Large intestine (tissue), 3 donors: ENCODE measurements around the gene WDR20. TPM values are rescaled to one million over a fixed set of nuclear protein-coding genes. Genes with fewer than 3 reads are reported as not detected.

ENCODE experiments used
- DNase-seq, 2 donors: peaks; one replicate each; pipeline versions ENCODE4 v3.0.0 to v3.0.0-alpha.2; 2013
- H3K27ac ChIP-seq: one replicate; pipeline ENCODE4 v1.5.1; 2013; ENCODE audit warnings: low read length
- H3K27me3 ChIP-seq: 2 replicates; pipeline ENCODE4 v1.6.1; 2013; ENCODE audit warnings: low read length; ENCODE audit not compliant: control insufficient read depth, insufficient read depth
- H3K36me3 ChIP-seq: 2 replicates; pipeline ENCODE4 v1.6.1; 2013; ENCODE audit warnings: low read length; ENCODE audit not compliant: control insufficient read depth, insufficient read depth
- H3K4me1 ChIP-seq: one replicate; pipeline ENCODE4 v1.6.1; 2013; ENCODE audit warnings: low read length; ENCODE audit not compliant: control insufficient read depth, insufficient read depth
- H3K4me3 ChIP-seq: one replicate; pipeline ENCODE4 v1.5.1; 2013; ENCODE audit warnings: low read length
- H3K9me3 ChIP-seq: one replicate; pipeline ENCODE4 v1.6.1; 2013; ENCODE audit warnings: mild to moderate bottlenecking, low read depth, low read length, moderate library complexity; ENCODE audit not compliant: control insufficient read depth
- WGBS: methylation state at CpG from one replicate; pipeline ENCODE4 v1.1.5; 2013; ENCODE audit warnings: low lambda C conversion rate; ENCODE audit not compliant: insufficient coverage; 5-methylcytosine and 5-hydroxymethylcytosine counted together
- polyA plus RNA-seq: library from polyadenylated mRNA; unstranded; fragments of 120-200 nt; gene quantifications from one replicate; pipeline ENCODE4 v1.2.1, GENCODE V29; 2013

The WDR20 gene
- polyA plus RNA-seq, 1 donor = 27.1 TPM

GRCh38 chr14:102206918-102207317 lies 67.2 kb downstream of the WDR20 start:
- DNase-seq = no peak
- WGBS = 100% methylated on average over 3 of the region's 8 CpGs
- Histone ChIP-seq H3K36me3 (peaks cover 68% of the 10 kb centered on the region), H3K27ac (no peak overlapping the region), H3K4me1 (no peaks in the 10 kb centered on the region), H3K27me3 (no peaks in the 10 kb centered on the region), H3K9me3 (no peaks in the 10 kb centered on the region), H3K4me3 (no peak overlapping the region)

DNA sequence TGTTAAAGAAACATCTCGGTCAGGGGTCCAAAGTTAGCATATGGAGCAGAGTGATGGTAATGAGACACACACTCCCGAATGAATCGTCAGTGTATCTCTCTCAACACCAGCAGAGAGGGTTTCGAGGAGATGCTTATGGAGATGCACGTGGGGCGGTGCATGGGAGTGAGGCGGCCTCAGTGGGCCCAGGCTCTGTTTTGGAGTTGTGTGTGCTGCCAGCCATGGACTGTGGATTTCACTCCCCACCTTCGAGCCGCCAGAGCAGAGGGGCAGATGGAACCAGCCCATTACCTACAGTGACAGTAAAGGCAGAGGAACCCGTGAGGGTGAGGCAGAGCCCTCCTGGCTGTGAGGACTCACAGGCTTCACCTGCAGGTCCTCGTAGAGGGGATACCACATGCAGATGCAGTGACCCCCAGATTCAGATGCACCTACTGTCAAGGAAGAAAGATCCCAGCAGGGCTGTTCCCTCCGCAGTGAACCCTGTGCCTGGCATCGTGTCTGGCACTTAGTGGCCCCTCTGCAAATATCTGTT lies 68.2 kb downstream of the WDR20 start:
- no CpG with 5 or more reads among the region's 13 CpGs for WGBS
- Histone ChIP-seq H3K9me3 (no peaks in the 10 kb centered on the region), H3K4me1 (no peaks in the 10 kb centered on the region), H3K27ac (no peak overlapping the region), H3K27me3 (no peaks in the 10 kb centered on the region), H3K36me3 (peaks cover 68% of the 10 kb centered on the region), H3K4me3 (no peak overlapping the region)
- DNase-seq = no peak

GRCh38 chr14:102208741-102209140 lies 69.0 kb downstream of the WDR20 start:
- 100% methylated on average over 2 of the region's 17 CpGs for WGBS
- no peak for DNase-seq
- Histone ChIP-seq H3K27ac (no peak overlapping the region), H3K27me3 (no peaks in the 10 kb centered on the region), H3K9me3 (no peaks in the 10 kb centered on the region), H3K4me1 (no peaks in the 10 kb centered on the region), H3K4me3 (no peak overlapping the region), H3K36me3 (peaks cover 70% of the 10 kb centered on the region)

DNA sequence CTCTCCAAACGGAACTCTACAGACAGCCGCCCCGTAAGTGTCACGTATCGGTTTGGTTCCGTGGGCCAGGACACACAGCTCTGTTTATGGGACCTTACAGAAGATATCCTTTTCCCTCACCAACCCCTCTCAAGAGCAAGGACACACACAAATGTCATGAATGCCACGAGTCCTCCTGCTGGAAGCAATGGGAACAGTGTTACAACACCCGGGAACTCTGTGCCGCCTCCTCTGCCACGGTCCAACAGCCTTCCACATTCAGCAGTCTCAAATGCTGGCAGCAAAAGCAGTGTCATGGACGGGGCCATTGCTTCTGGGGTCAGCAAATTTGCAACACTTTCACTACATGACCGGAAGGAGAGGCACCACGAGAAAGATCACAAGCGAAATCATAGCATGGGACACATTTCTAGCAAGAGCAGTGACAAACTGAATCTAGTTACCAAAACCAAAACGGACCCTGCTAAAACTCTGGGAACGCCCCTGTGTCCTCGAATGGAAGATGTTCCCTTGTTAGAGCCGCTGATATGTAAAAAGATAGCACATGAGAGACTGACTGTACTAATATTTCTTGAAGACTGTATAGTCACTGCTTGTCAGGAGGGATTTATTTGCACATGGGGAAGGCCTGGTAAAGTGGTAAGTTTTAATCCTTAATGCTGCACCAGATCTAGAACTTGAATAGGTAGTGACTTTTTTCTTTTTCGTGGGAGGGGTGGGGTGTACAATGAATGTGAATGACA lies 69.7 kb downstream of the WDR20 start:
- Histone ChIP-seq H3K4me1 (no peaks in the 10 kb centered on the region), H3K36me3 (peaks cover 67% of the 10 kb centered on the region), H3K27me3 (no peaks in the 10 kb centered on the region), H3K4me3 (no peak overlapping the region), H3K9me3 (no peaks in the 10 kb centered on the region), H3K27ac (no peak overlapping the region)
- WGBS = 82% methylated on average over 2 of the region's 19 CpGs
- no peak for DNase-seq

GRCh38 chr14:102210421-102211042 lies 70.8 kb downstream of the WDR20 start:
- no peak for DNase-seq
- 93% methylated on average over 6 of the region's 25 CpGs for WGBS

DNA sequence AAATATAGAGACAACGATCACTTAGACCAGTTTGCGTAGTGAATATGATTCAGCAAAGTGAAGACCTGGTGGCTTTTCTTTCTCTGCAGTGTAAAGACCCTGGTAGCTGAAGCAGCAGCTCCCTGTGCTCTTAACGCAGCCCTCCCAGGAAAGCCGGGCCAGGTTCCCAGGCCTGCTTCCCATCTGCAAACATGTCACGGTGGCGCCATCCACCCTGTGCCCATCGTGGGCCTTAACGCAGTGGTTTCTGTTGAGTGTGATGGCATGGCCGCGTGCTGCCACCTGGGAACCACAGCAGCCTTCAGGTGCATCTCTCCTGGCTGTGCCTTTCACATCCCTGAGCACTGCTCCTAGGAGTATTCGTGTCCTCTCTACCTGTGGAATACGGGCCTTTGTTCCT lies 71.5 kb downstream of the WDR20 start:
- Histone ChIP-seq H3K4me3 (no peak overlapping the region), H3K27me3 (no peaks in the 10 kb centered on the region), H3K9me3 (no peaks in the 10 kb centered on the region), H3K36me3 (peaks cover 62% of the 10 kb centered on the region), H3K4me1 (no peaks in the 10 kb centered on the region), H3K27ac (no peak overlapping the region)
- WGBS = no CpG with 5 or more reads among the region's 12 CpGs
- DNase-seq = no peak

More at GRCh38 chr14:102210421-102211042, 70.8 kb downstream of the WDR20 start:
- no peak overlapping the region for H3K4me3 ChIP-seq
- H3K4me1 ChIP-seq = no peaks in the 10 kb centered on the region
- no peaks in the 10 kb centered on the region for H3K27me3 ChIP-seq
- no peak overlapping the region for H3K27ac ChIP-seq
- H3K36me3 ChIP-seq = peaks cover 59% of the 10 kb centered on the region
- H3K9me3 ChIP-seq = no peaks in the 10 kb centered on the region

GRCh38 chr14:102212356-102212755 lies 72.7 kb downstream of the WDR20 start:
- WGBS = no CpG with 5 or more reads among the region's 8 CpGs
- H3K9me3 ChIP-seq = no peaks in the 10 kb centered on the region
- H3K4me3 ChIP-seq = no peak overlapping the region
- DNase-seq = no peak
- peaks cover 58% of the 10 kb centered on the region for H3K36me3 ChIP-seq
- H3K4me1 ChIP-seq = no peaks in the 10 kb centered on the region
- no peak overlapping the region for H3K27ac ChIP-seq
- H3K27me3 ChIP-seq = no peaks in the 10 kb centered on the region

DNA sequence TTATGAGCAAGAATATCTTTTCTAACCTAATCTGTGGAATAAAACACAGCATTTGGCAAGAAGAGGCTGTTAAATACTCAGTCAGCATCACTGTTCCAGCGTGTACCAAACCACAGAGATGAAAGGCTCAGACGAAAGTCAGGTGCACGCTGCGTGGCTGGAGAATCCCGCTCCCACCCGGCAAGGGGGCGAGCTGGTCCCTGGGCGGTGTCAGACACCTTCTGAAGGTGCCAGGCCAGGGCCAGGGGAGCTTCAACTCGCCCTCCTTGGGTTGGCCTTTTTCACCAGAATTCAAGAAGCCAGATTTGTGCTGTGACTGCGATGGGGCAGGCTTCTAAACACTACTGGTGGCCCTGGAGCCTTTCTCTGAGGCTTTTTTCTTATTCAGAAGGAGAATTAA lies 73.1 kb downstream of the WDR20 start:
- DNase-seq = no peak
- no peaks in the 10 kb centered on the region for H3K4me1 ChIP-seq
- H3K27ac ChIP-seq = no peak overlapping the region
- H3K27me3 ChIP-seq = no peaks in the 10 kb centered on the region
- H3K9me3 ChIP-seq = no peaks in the 10 kb centered on the region
- no peak overlapping the region for H3K4me3 ChIP-seq
- H3K36me3 ChIP-seq = peaks cover 58% of the 10 kb centered on the region
- WGBS = no CpG with 5 or more reads among the region's 10 CpGs

DNA sequence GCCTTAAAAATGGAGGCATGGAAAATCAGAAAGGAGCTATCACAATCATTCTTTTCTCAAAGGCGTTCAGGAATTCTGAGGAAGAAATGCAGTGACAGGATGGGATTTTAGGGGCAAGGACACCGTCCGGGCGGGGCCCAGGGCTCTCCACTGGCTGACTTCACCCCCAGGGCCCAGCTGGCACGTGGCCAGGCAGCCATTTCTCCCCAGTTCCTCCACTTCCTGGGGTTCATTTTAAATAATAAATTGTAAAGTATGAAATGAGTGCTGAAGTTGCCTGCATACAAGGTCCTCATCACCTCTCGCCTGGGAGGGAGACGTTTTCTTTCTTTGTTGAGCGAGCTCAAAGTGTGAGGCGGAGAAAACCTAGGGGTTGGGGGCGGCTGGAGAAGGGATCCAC lies 73.8 kb downstream of the WDR20 start:
- no peak overlapping the region for H3K27ac ChIP-seq
- no CpG with 5 or more reads among the region's 10 CpGs for WGBS
- DNase-seq = no peak
- H3K4me1 ChIP-seq = no peaks in the 10 kb centered on the region
- no peaks in the 10 kb centered on the region for H3K9me3 ChIP-seq
- no peaks in the 10 kb centered on the region for H3K27me3 ChIP-seq
- no peak overlapping the region for H3K4me3 ChIP-seq
- H3K36me3 ChIP-seq = peaks cover 58% of the 10 kb centered on the region

- no peak for DNase-seq
- 85% methylated on average over 5 of the region's 25 CpGs for WGBS
- no peaks in the 10 kb centered on the region for H3K27me3 ChIP-seq
- no peaks in the 10 kb centered on the region for H3K9me3 ChIP-seq
- no peak overlapping the region for H3K4me3 ChIP-seq
- H3K27ac ChIP-seq = no peak overlapping the region
- H3K4me1 ChIP-seq = no peaks in the 10 kb centered on the region
- H3K36me3 ChIP-seq = peaks cover 54% of the 10 kb centered on the region
These were observed 74.4 kb downstream of the WDR20 start for GRCh38 chr14:102213984-102214658.
